ENCODE data around the gene CLEC11A. TPM values are rescaled to one million over a fixed set of nuclear protein-coding genes. Genes with fewer than 3 reads are reported as not detected.

Gene CLEC11A
- total and polyA plus RNA-seq, 2 of the 8 experiments (the other 6 are each of a cell fraction or from before 2014, with no cell fraction given): 4.3 to 17.4 TPM

DNA sequence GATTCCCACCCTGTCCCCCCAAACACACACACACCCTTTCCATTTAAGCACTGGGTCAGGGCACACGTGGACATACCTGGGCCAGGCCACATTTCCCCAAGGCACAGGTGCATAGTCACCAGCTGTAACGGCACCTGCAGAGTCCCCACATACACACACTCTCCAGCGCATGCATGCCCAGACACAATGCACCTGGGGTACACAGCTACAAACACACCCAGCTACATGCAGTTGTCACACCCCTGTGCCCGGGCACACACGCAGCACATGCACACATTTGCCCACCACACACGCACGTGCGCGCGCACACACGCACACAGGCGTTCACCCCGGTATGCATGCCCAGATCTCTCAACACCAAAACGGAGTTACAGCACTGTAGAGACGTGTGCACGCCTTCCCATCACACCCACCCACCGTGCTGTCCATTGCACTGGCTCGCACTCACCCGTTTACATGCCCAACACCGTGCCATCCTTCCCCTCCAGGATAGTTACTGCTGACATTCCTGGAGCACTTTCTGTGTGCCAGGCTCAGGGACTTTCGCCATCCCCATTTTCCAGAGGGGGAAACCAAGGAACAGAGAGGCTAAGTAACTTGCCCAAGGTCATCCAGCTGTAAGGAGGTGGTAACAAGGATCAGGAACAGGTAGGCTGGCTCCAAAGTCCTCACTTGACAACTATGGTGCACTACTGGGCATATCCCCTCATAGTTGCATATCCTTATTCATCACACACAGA, 2.8 kb upstream of the CLEC11A start:
- Histone ChIP-seq H3K4me1 (replicated peaks in 1 of 4; ENCODE audit: control insufficient read depth in 3 of 4, insufficient read depth in 4 of 4, low read length in 3 of 4) (peaks cover 5 to 36% (median 24%) of the 10 kb centered on the region in 4 experiments), H2BK120ac (replicated peaks; ENCODE audit: low read depth, low read length) (peak overlapping the region; percentile 90), H3K27me3 (replicated peaks in 1 of 4; ENCODE audit: control insufficient read depth in 3 of 4, extremely low read depth in 1 of 4, insufficient read depth in 3 of 4, low read length in 3 of 4) (peaks cover 4 to 42% (median 30%) of the 10 kb centered on the region in 4 experiments), H2BK12ac (ENCODE audit: low read depth, low read length) (peak overlapping the region; percentile 97; the same call in 1 of the 2 replicates), H4K20me1 (replicated peaks in 1 of 2; ENCODE audit: control insufficient read depth in 1 of 2, insufficient read depth in 2 of 2, low read length in 2 of 2) (peaks cover 1 to 4% of the 10 kb centered on the region in 2 experiments), H2AFZ (ENCODE audit: low read length) (no peak overlapping the region), H2BK20ac (ENCODE audit: low read length) (peak overlapping the region; percentile 84), H3K79me1 (ENCODE audit: low read depth, low read length) (no peaks in the 10 kb centered on the region), H4K5ac (ENCODE audit: insufficient read length, low read depth, low read length) (no peak overlapping the region), H2BK15ac (ENCODE audit: low read length) (peak overlapping the region; percentile 93; the same call in 1 of the 2 replicates), H3K79me2 (ENCODE audit: control insufficient read depth in 1 of 2, insufficient read depth in 2 of 2, low read length in 2 of 2) (no peaks in the 10 kb centered on the region), H3K27ac (ENCODE audit: low read depth, low read length) (no peak overlapping the region), H4K91ac (replicated peaks; ENCODE audit: insufficient read length, low read length) (peak overlapping the region; percentile 79), H3K4me2 (ENCODE audit: insufficient read depth in 1 of 2, low read depth in 2 of 2, low read length in 2 of 2) (peak overlapping the region; percentile 43 to 46), H3K4me3 (ENCODE audit: extremely low read depth in 1 of 4, insufficient read depth in 2 of 4, low read depth in 3 of 4, low read length in 4 of 4) (peak overlapping the region in 1 of 4 experiments; percentile 40; a peak in 1 of 8 replicates), H2AK5ac (ENCODE audit: low read depth, low read length) (peak overlapping the region; percentile 79; the same call in 1 of the 2 replicates), H3K36me3 (ENCODE audit: control insufficient read depth in 2 of 4, insufficient read depth in 4 of 4, low read length in 3 of 4) (no peaks in the 10 kb centered on the region; a peak in 1 of 8 replicates), H3K18ac (ENCODE audit: extremely low read depth, low read length) (no peak overlapping the region; the same call in none of the 2 replicates), H2BK5ac (ENCODE audit: low read depth, low read length) (peak overlapping the region; percentile 53; the same call in 1 of the 2 replicates), H4K8ac (ENCODE audit: extremely low read depth, insufficient read depth, low read length) (no peak overlapping the region), H3K23me2 (ENCODE audit: low read depth, low read length) (peaks cover 11% of the 10 kb centered on the region), H3K4ac (replicated peaks; ENCODE audit: insufficient read length, low read depth, low read length) (peak overlapping the region; percentile 80), H3K23ac (ENCODE audit: insufficient read length) (no peak overlapping the region), H3K56ac (replicated peaks; ENCODE audit: insufficient read length, low read depth, low read length) (no peak overlapping the region), H3K14ac (ENCODE audit: insufficient read length) (no peak overlapping the region), H3K9ac (replicated peaks in 1 of 4; ENCODE audit: extremely low read depth in 1 of 4, low read depth in 3 of 4, low read length in 3 of 4) (no peak overlapping the region), H3K9me3 (ENCODE audit: insufficient read depth in 2 of 2, low read depth in 1 of 2, low read length in 1 of 2) (no peaks in the 10 kb centered on the region)
- FAIRE-seq: no peak
- 63% methylated on average over 21 of the region's 21 CpGs; no CpG with 5 or more reads in 1 of the 2 experiments for WGBS, 2 experiments (ENCODE audit: extremely low coverage in 1 of 2, insufficient coverage in 1 of 2, insufficient read length in 1 of 2, insufficient replicate concordance in 2 of 2, low coverage in 1 of 2, low lambda C conversion rate in 2 of 2, missing lambda C conversion rate in 1 of 2)
- TF ChIP-seq KDM1A (IDR thresholded peaks at IDR 0.05; ENCODE audit: borderline replicate concordance, low read length): peak; percentile 76; the same call in 1 of the 2 replicates
- 0 out of 4 replicates have a peak, but pooled peaks of 1 of the 2 experiments have one; percentile 18 for TF ChIP-seq HDAC2 (IDR thresholded peaks at IDR 0.05; ENCODE audit: borderline replicate concordance in 1 of 2, low read depth in 2 of 2, low read length in 2 of 2)
- TF ChIP-seq RNF2 (IDR thresholded peaks at IDR 0.05; ENCODE audit: borderline replicate concordance, low read depth, low read length, missing control alignments, poor library complexity, severe bottlenecking): no peak
- TF ChIP-seq TAF1 (IDR thresholded peaks at IDR 0.05; ENCODE audit: low read depth, low read length): no peak
- TF ChIP-seq HDAC6 (IDR thresholded peaks at IDR 0.05; ENCODE audit: low read depth, low read length): no peak
- CTCF ChIA-PET (ENCODE audit: partially characterized antibody): interaction anchor here (1.4 to 6.2 kb wide), 7 partner anchors 10 to 164 kb away, joined by 3 to 134 read pairs (median 11); no protein-coding TSS in a partner anchor
- POLR2A ChIA-PET (ENCODE audit: partially characterized antibody): interaction anchor here (0.8 to 11.8 kb wide), 8 partner anchors 27 to 85 kb away, joined by 3 to 72 read pairs (median 4); no protein-coding TSS in a partner anchor
- peak in 1 of 2 experiments; percentile 57 for DNase-seq (ENCODE audit: low read depth in 1 of 2, low spot score in 2 of 2)
